ENCODE measurements around the gene SRSF10. TPM values are rescaled to one million over a fixed set of nuclear protein-coding genes. Genes with fewer than 3 reads are reported as not detected.

Gene SRSF10
- total and polyA plus RNA-seq, 2 donors (not counting 1 experiment from before 2014, with no cell fraction given): 93.5 to 113 TPM

DNA sequence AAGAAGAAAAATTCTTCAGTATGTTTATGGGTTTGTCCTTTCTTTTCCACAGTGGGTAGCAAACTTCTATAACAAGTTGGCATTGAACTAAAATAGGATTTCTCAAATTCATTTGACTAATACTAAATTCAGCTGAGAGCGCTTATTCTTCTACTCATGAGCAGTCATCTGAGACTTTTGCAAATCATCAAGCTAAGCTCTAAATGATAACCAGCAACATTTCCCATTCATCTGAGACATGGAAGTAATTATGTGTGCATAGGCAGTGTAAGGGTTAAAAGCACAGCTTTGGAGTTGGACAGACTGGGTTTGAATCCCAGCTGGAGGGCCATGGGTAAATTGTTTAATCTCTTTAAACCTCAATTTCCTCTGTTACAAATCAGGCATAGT is 48.6 kb downstream of the SRSF10 start:
- no peak for DNase-seq (ENCODE audit: low read depth in 2 of 2)
- Histone ChIP-seq H3K27ac (ENCODE audit: insufficient read depth, low read length) (no peak overlapping the region), H2AFZ (ENCODE audit: low read length) (no peak overlapping the region), H3K36me3 (ENCODE audit: control insufficient read depth, insufficient read depth, low read length) (no peaks in the 10 kb centered on the region), H3K9me3 (ENCODE audit: control insufficient read depth, insufficient read depth, low read depth, low read length) (no peaks in the 10 kb centered on the region), H3K27me3 (ENCODE audit: control insufficient read depth, insufficient read depth, low read length) (peaks cover 2% of the 10 kb centered on the region), H3K79me2 (ENCODE audit: control insufficient read depth, insufficient read depth, low read length) (no peaks in the 10 kb centered on the region), H3K4me3 (replicated peaks in 1 of 4; ENCODE audit: control extremely low read depth in 1 of 4, insufficient read depth in 1 of 4, low read depth in 3 of 4, low read length in 4 of 4) (no peak overlapping the region), H3K9ac (ENCODE audit: insufficient read depth, low read length) (no peak overlapping the region), H3K4me1 (ENCODE audit: control insufficient read depth, extremely low read depth, insufficient read depth, low read length) (no peaks in the 10 kb centered on the region), H3K4me2 (ENCODE audit: extremely low read depth, insufficient read depth, low read length) (no peak overlapping the region), H4K20me1 (ENCODE audit: control insufficient read depth, extremely low read depth, insufficient read depth, low read length) (no peaks in the 10 kb centered on the region)
- TF ChIP-seq, protein P1, sequence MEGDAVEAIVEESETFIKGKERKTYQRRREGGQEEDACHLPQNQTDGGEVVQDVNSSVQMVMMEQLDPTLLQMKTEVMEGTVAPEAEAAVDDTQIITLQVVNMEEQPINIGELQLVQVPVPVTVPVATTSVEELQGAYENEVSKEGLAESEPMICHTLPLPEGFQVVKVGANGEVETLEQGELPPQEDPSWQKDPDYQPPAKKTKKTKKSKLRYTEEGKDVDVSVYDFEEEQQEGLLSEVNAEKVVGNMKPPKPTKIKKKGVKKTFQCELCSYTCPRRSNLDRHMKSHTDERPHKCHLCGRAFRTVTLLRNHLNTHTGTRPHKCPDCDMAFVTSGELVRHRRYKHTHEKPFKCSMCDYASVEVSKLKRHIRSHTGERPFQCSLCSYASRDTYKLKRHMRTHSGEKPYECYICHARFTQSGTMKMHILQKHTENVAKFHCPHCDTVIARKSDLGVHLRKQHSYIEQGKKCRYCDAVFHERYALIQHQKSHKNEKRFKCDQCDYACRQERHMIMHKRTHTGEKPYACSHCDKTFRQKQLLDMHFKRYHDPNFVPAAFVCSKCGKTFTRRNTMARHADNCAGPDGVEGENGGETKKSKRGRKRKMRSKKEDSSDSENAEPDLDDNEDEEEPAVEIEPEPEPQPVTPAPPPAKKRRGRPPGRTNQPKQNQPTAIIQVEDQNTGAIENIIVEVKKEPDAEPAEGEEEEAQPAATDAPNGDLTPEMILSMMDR (conservative IDR thresholded peaks at IDR 0.05 in 1 of 2, IDR thresholded peaks at IDR 0.05 in 1 of 2; ENCODE audit: low read depth in 1 of 2, low read length in 2 of 2): no peak
- no peak for TF ChIP-seq EZH2 (IDR thresholded peaks at IDR 0.05; ENCODE audit: low read length, missing control alignments)

DNA sequence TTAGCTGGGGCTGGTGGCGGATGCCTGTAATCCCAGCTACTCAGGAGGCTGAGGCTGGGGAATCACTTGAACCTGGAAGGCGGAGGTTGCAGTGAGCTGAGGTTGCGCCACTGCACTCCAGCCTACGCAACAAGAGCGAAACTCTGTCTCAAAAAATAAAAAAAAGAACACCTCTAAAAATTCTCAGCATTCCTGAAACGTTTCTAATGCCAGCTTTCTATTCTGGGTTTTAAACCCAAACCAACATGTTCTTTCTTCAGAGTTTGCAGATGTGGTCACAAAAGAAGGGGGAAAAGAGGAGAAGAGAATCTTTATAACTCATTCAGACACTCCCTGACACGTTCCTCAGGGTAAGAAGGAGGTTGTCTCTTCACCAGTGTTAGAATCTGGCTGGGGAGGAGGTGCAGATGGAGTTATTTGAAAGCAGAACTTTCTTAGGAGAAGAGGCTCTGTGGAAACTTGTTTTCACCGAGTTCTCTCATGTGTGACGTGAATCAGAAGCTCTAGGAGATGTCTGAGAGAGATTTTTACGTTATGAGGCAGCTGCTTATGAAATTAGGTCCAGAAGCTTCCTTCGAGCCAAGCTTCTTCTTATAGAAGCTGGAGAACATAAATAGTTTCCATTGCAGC is 49.2 kb downstream of the SRSF10 start:
- TF ChIP-seq, protein P1 (conservative IDR thresholded peaks at IDR 0.05 in 1 of 2, IDR thresholded peaks at IDR 0.05 in 1 of 2; ENCODE audit: low read depth in 1 of 2, low read length in 2 of 2): no peak
- no peak for TF ChIP-seq EZH2 (IDR thresholded peaks at IDR 0.05; ENCODE audit: low read length, missing control alignments)
- peak overlapping the region; percentile 44 for H3K4me2 ChIP-seq (ENCODE audit: extremely low read depth, insufficient read depth, low read length)
- peaks cover 2% of the 10 kb centered on the region for H3K27me3 ChIP-seq (ENCODE audit: control insufficient read depth, insufficient read depth, low read length)
- no peak overlapping the region for H3K27ac ChIP-seq (ENCODE audit: insufficient read depth, low read length)
- no peaks in the 10 kb centered on the region for H3K9me3 ChIP-seq (ENCODE audit: control insufficient read depth, insufficient read depth, low read depth, low read length)
- no peak overlapping the region for H3K9ac ChIP-seq (ENCODE audit: insufficient read depth, low read length)
- peak overlapping the region in 1 of 4 experiments; percentile 6 for H3K4me3 ChIP-seq (replicated peaks in 1 of 4; ENCODE audit: control extremely low read depth in 1 of 4, insufficient read depth in 1 of 4, low read depth in 3 of 4, low read length in 4 of 4)
- H2AFZ ChIP-seq (ENCODE audit: low read length): no peak overlapping the region
- H3K79me2 ChIP-seq (ENCODE audit: control insufficient read depth, insufficient read depth, low read length): no peaks in the 10 kb centered on the region
- no peaks in the 10 kb centered on the region for H4K20me1 ChIP-seq (ENCODE audit: control insufficient read depth, extremely low read depth, insufficient read depth, low read length)
- no peaks in the 10 kb centered on the region for H3K4me1 ChIP-seq (ENCODE audit: control insufficient read depth, extremely low read depth, insufficient read depth, low read length)
- no peaks in the 10 kb centered on the region for H3K36me3 ChIP-seq (ENCODE audit: control insufficient read depth, insufficient read depth, low read length)
- DNase-seq (ENCODE audit: low read depth in 2 of 2): peak; percentile 49 to 69

DNA sequence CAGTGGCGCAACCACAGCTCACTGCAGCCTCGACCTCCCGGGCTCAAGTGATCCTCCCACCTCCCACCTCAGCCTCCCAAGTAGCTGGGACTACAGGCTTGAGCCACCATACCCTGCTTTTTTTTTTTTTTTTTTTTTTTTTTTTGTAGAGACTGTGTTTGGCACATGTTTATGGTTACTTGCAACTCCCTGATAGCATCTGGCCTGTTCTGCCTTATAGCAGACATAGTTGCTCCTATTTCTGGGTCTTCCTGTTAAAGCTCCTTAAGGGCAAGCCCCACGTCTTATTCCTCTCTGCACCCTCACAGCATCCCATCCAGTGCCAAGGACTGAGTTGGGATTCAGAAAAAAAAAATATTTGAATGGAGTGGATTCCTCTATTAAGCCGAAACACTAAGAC is 49.9 kb downstream of the SRSF10 start:
- no peaks in the 10 kb centered on the region for H3K36me3 ChIP-seq (ENCODE audit: control insufficient read depth, insufficient read depth, low read length)
- peaks cover 2% of the 10 kb centered on the region for H3K27me3 ChIP-seq (ENCODE audit: control insufficient read depth, insufficient read depth, low read length)
- no peaks in the 10 kb centered on the region for H3K4me1 ChIP-seq (ENCODE audit: control insufficient read depth, extremely low read depth, insufficient read depth, low read length)
- no peak overlapping the region for H3K4me3 ChIP-seq (replicated peaks in 1 of 4; ENCODE audit: control extremely low read depth in 1 of 4, insufficient read depth in 1 of 4, low read depth in 3 of 4, low read length in 4 of 4)
- no peak overlapping the region for H3K9ac ChIP-seq (ENCODE audit: insufficient read depth, low read length)
- no peak overlapping the region for H3K27ac ChIP-seq (ENCODE audit: insufficient read depth, low read length)
- H3K4me2 ChIP-seq (ENCODE audit: extremely low read depth, insufficient read depth, low read length): no peak overlapping the region
- DNase-seq (ENCODE audit: low read depth in 2 of 2): no peak
- H2AFZ ChIP-seq (ENCODE audit: low read length): no peak overlapping the region
- TF ChIP-seq EZH2 (IDR thresholded peaks at IDR 0.05; ENCODE audit: low read length, missing control alignments): no peak
- TF ChIP-seq, protein P1 (conservative IDR thresholded peaks at IDR 0.05 in 1 of 2, IDR thresholded peaks at IDR 0.05 in 1 of 2; ENCODE audit: low read depth in 1 of 2, low read length in 2 of 2): no peak
- H3K79me2 ChIP-seq (ENCODE audit: control insufficient read depth, insufficient read depth, low read length): no peaks in the 10 kb centered on the region
- no peaks in the 10 kb centered on the region for H4K20me1 ChIP-seq (ENCODE audit: control insufficient read depth, extremely low read depth, insufficient read depth, low read length)
- no peaks in the 10 kb centered on the region for H3K9me3 ChIP-seq (ENCODE audit: control insufficient read depth, insufficient read depth, low read depth, low read length)

Measured in fibroblast of lung (primary cell).